K562 (cell line): ENCODE results near the gene DACT3. TPM values are rescaled to one million over a fixed set of nuclear protein-coding genes. Genes with fewer than 3 reads are reported as not detected.

Experiments used
- ID3 ChIP-seq, 2 experiments: fragments of 250-450 bp in 1 of 2; fragments of 450-650 bp in 1 of 2; sonication (Bioruptor Pico) in 1 of 2; IDR thresholded peaks; 2 replicates each; pipeline versions ENCODE4 v1.6.1 to v1.8.0; 2016 to 2021; ENCODE audit warnings: mild to moderate bottlenecking in 2 of 2, moderate library complexity in 2 of 2, missing compliant biosample characterization in 1 of 2, missing genetic modification characterization in 1 of 2
- LEF1 ChIP-seq: fragments of 450-650 bp; IDR thresholded peaks from 2 replicates; pipeline ENCODE4 v1.6.1; 2016; ENCODE audit warnings: mild to moderate bottlenecking
- NFIX ChIP-seq: fragments of 250-450 bp; sonication (Bioruptor Pico); IDR thresholded peaks from 2 replicates; pipeline ENCODE4 v1.4.0; 2020; ENCODE audit warnings: low read depth, mild to moderate bottlenecking, moderate library complexity
- REST ChIP-seq, 2 experiments: fragments of 450-650 bp; formaldehyde crosslinking in 1 of 2; IDR thresholded peaks; 2 replicates each; pipeline versions ENCODE4 v1.4.0 to v1.6.1; 2014 to 2020; ENCODE audit warnings: mild to moderate bottlenecking in 2 of 2, borderline replicate concordance in 1 of 2, low read depth in 1 of 2
- THRB ChIP-seq: fragments of 450-650 bp; formaldehyde crosslinking; conservative IDR thresholded peaks from 2 replicates; pipeline ENCODE4 v1.4.0; 2022; ENCODE audit warnings: mild to moderate bottlenecking, missing genetic modification characterization
- ZEB2 ChIP-seq: fragments of 450-650 bp; IDR thresholded peaks from 2 replicates; pipeline ENCODE4 v1.6.1; 2016
- ZNF561 ChIP-seq: fragments of 450-650 bp; formaldehyde crosslinking; conservative IDR thresholded peaks from 2 replicates; pipeline ENCODE4 v1.4.0; 2020; ENCODE audit warnings: mild to moderate bottlenecking, moderate library complexity
- ZNF77 ChIP-seq: fragments of 250-450 bp; sonication (Bioruptor Pico); IDR thresholded peaks from 2 replicates; pipeline ENCODE4 v1.5.0; 2020
- polyA plus RNA-seq, 8 experiments: library from polyadenylated mRNA; depleted of rRNA in 4 of 8; stranded (reverse) in 5 of 8; unstranded in 3 of 8; fragments of >200 nt; fragmentation: Nextera tagmentation in 2 of 8; fragmentation: Illumina TruSeq in 1 of 8; extraction: Ambion mirVana in 2 of 8; extraction: Trizol in 1 of 8; gene quantifications; 2 replicates each; pipeline versions ENCODE4 v1.2.1 to v1.2.3, GENCODE V29; 2011 to 2014; ENCODE audit warnings: inconsistent platforms in 1 of 8, missing spikeins in 1 of 8
- total RNA-seq, 7 experiments: library from RNA; depleted of rRNA in 6 of 7; stranded (reverse); fragments of >200 nt in 6 of 7; fragmentation: Illumina TruSeq in 2 of 7; extraction: Trizol in 2 of 7; gene quantifications; 2 replicates each; pipeline versions ENCODE4 v1.2.1 to v1.2.3, GENCODE V29; 2011 to 2021; ENCODE audit warnings: low replicate concordance in 1 of 7

The DACT3 gene
- total and polyA plus RNA-seq, 9 of the 15 experiments (the other 6 are each of a cell fraction or from before 2014, with no cell fraction given) = 0.67 to 6.5 (median 3.5) TPM

- TF ChIP-seq THRB (CRISPR knock-in tag) (no peak), REST (IDR thresholded peaks at IDR 0.05; ENCODE audit: borderline replicate concordance) (no peak), REST (CRISPR knock-in tag; IDR thresholded peaks at IDR 0.05; ENCODE audit: low read depth) (peak; percentile 57; the same call in 1 of the 2 replicates), LEF1 (peak; percentile 50; the same call in 1 of the 2 replicates), ZEB2 (no peak), ID3 (CRISPR knock-in tag; IDR thresholded peaks at IDR 0.05) (no peak; the same call in 1 of the 2 replicates), ID3 (tag; IDR thresholded peaks at IDR 0.05) (peak; percentile 97), ZNF77 (CRISPR knock-in tag) (no peak), NFIX (no peak), ZNF561 (no peak)
Observed at GRCh38 chr19:46600384-46601317, 60.3 kb downstream of the DACT3 start (continued).
